ENCODE measurements around the gene GLIS1. TPM values are rescaled to one million over a fixed set of nuclear protein-coding genes. Genes with fewer than 3 reads are reported as not detected.

The GLIS1 gene
- total and polyA plus RNA-seq, 2 donors = 0.42 to 2.0 TPM

- H3K4me3 ChIP-seq (ENCODE audit: low read depth, low read length) = no peak overlapping the region
- H3K27ac ChIP-seq (ENCODE audit: low read depth) = no peak overlapping the region
- no peak for DNase-seq (ENCODE audit: extremely low spot score)
- no peaks in the 10 kb centered on the region for H3K4me1 ChIP-seq (ENCODE audit: insufficient read depth)
- no peaks in the 10 kb centered on the region for H3K36me3 ChIP-seq (ENCODE audit: insufficient read depth)
- 50% methylated on average over 6 of the region's 6 CpGs for WGBS
These were observed 57.5 kb downstream of the GLIS1 start for GRCh38 chr1:53681351-53681976.

- H3K4me1 ChIP-seq (ENCODE audit: insufficient read depth) = no peaks in the 10 kb centered on the region
- H3K4me3 ChIP-seq (ENCODE audit: low read depth, low read length) = no peak overlapping the region
- H3K27ac ChIP-seq (ENCODE audit: low read depth) = no peak overlapping the region
- H3K36me3 ChIP-seq (ENCODE audit: insufficient read depth) = no peaks in the 10 kb centered on the region
- no peak for DNase-seq (ENCODE audit: extremely low spot score)
- 90% methylated on average over 8 of the region's 8 CpGs for WGBS
These were observed 58.1 kb downstream of the GLIS1 start for GRCh38 chr1:53680868-53681267.

- Histone ChIP-seq H3K27ac (ENCODE audit: low read depth) (peak overlapping the region; percentile 26), H3K4me3 (ENCODE audit: low read depth, low read length) (no peak overlapping the region), H3K36me3 (ENCODE audit: insufficient read depth) (no peaks in the 10 kb centered on the region), H3K4me1 (ENCODE audit: insufficient read depth) (no peaks in the 10 kb centered on the region)
- DNase-seq (ENCODE audit: extremely low spot score) = no peak
- WGBS = 64% methylated on average over 15 of the region's 15 CpGs
These were observed 59.8 kb downstream of the GLIS1 start for GRCh38 chr1:53678938-53679825.

- H3K27ac ChIP-seq (ENCODE audit: low read depth) = no peak overlapping the region
- WGBS = 48% methylated on average over 4 of the region's 4 CpGs
- no peak for DNase-seq (ENCODE audit: extremely low spot score)
These were observed 60.5 kb downstream of the GLIS1 start for GRCh38 chr1:53678507-53678906.

GRCh38 chr1:53678046-53678445 is 60.9 kb downstream of the GLIS1 start:
- Histone ChIP-seq H3K4me1 (ENCODE audit: insufficient read depth) (no peaks in the 10 kb centered on the region), H3K36me3 (ENCODE audit: insufficient read depth) (no peaks in the 10 kb centered on the region), H3K4me3 (ENCODE audit: low read depth, low read length) (no peak overlapping the region), H3K27ac (ENCODE audit: low read depth) (no peak overlapping the region)
- DNase-seq (ENCODE audit: extremely low spot score) = no peak
- WGBS = 95% methylated on average over 8 of the region's 8 CpGs

More at GRCh38 chr1:53678507-53678906, 60.5 kb downstream of the GLIS1 start:
- no peak overlapping the region for H3K4me3 ChIP-seq (ENCODE audit: low read depth, low read length)
- H3K36me3 ChIP-seq (ENCODE audit: insufficient read depth) = no peaks in the 10 kb centered on the region
- H3K4me1 ChIP-seq (ENCODE audit: insufficient read depth) = no peaks in the 10 kb centered on the region

GRCh38 chr1:53677486-53677885 is 61.5 kb downstream of the GLIS1 start:
- WGBS = 96% methylated on average over 15 of the region's 15 CpGs

GRCh38 chr1:53672785-53673184 is 66.2 kb downstream of the GLIS1 start:
- no peak for DNase-seq (ENCODE audit: extremely low spot score)
- Histone ChIP-seq H3K4me1 (ENCODE audit: insufficient read depth) (no peaks in the 10 kb centered on the region), H3K36me3 (ENCODE audit: insufficient read depth) (no peaks in the 10 kb centered on the region), H3K27ac (ENCODE audit: low read depth) (no peak overlapping the region), H3K4me3 (ENCODE audit: low read depth, low read length) (no peak overlapping the region)
- WGBS = 93% methylated on average over 9 of the region's 9 CpGs

More at GRCh38 chr1:53677486-53677885, 61.5 kb downstream of the GLIS1 start:
- Histone ChIP-seq H3K27ac (ENCODE audit: low read depth) (no peak overlapping the region), H3K36me3 (ENCODE audit: insufficient read depth) (no peaks in the 10 kb centered on the region), H3K4me1 (ENCODE audit: insufficient read depth) (no peaks in the 10 kb centered on the region), H3K4me3 (ENCODE audit: low read depth, low read length) (no peak overlapping the region)
- DNase-seq (ENCODE audit: extremely low spot score) = no peak

- no peak overlapping the region for H3K27ac ChIP-seq (ENCODE audit: low read depth)
- WGBS = 97% methylated on average over 5 of the region's 5 CpGs
- H3K36me3 ChIP-seq (ENCODE audit: insufficient read depth) = no peaks in the 10 kb centered on the region
- H3K4me1 ChIP-seq (ENCODE audit: insufficient read depth) = no peaks in the 10 kb centered on the region
- no peak overlapping the region for H3K4me3 ChIP-seq (ENCODE audit: low read depth, low read length)
- DNase-seq (ENCODE audit: extremely low spot score) = no peak
These were observed 66.7 kb downstream of the GLIS1 start for GRCh38 chr1:53672243-53672642.

- Histone ChIP-seq H3K4me3 (ENCODE audit: low read depth, low read length) (no peak overlapping the region), H3K36me3 (ENCODE audit: insufficient read depth) (no peaks in the 10 kb centered on the region), H3K27ac (ENCODE audit: low read depth) (no peak overlapping the region), H3K4me1 (ENCODE audit: insufficient read depth) (no peaks in the 10 kb centered on the region)
- 23% methylated on average over 3 of the region's 3 CpGs for WGBS
- no peak for DNase-seq (ENCODE audit: extremely low spot score)
These were observed 69.3 kb downstream of the GLIS1 start for GRCh38 chr1:53669621-53670191.

DNA sequence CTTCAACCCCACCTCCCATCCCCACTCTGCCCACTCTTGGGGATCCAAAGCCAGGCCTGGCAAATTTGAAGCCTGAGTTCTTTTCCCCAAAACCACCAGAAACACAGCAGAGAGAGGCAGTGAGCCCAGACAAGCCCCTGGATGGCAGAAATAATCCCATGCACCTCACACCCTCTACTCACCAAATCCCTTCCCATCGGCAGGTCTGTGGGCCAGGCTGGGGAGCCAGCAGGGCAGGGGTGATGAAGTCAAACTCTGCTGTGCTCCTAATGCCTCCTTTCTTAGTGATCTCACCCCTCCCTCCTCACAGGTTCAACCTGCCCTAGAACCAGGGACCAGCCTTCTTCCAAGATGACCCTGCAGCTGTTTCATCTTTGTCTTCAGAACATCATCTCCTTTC is 72.4 kb downstream of the GLIS1 start:
- WGBS = 93% methylated on average over 1 of the region's 1 CpG
- Histone ChIP-seq H3K4me3 (ENCODE audit: low read depth, low read length) (no peak overlapping the region), H3K36me3 (ENCODE audit: insufficient read depth) (no peaks in the 10 kb centered on the region), H3K4me1 (ENCODE audit: insufficient read depth) (no peaks in the 10 kb centered on the region), H3K27ac (ENCODE audit: low read depth) (no peak overlapping the region)
- DNase-seq (ENCODE audit: extremely low spot score) = no peak

DNA sequence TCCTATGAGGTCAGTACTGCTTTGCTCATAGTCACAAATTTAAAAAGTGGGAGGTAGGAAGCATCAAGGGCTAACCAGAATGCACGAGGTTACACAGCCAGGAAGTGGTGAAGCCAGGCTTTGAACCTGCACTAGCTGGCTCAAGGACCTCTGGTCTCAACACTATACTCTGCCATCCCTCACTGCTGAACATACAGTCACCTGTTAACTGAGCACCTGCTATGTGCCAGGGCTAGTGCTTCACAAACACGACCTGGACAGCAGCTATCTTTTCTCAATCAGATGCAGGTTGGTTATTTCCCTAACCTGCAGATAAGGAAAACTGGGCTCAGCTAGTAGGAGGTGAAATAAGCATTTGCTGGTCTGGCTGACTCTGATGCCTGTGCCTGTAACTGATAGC is 73.0 kb downstream of the GLIS1 start:
- WGBS = 52% methylated on average over 2 of the region's 2 CpGs

DNA sequence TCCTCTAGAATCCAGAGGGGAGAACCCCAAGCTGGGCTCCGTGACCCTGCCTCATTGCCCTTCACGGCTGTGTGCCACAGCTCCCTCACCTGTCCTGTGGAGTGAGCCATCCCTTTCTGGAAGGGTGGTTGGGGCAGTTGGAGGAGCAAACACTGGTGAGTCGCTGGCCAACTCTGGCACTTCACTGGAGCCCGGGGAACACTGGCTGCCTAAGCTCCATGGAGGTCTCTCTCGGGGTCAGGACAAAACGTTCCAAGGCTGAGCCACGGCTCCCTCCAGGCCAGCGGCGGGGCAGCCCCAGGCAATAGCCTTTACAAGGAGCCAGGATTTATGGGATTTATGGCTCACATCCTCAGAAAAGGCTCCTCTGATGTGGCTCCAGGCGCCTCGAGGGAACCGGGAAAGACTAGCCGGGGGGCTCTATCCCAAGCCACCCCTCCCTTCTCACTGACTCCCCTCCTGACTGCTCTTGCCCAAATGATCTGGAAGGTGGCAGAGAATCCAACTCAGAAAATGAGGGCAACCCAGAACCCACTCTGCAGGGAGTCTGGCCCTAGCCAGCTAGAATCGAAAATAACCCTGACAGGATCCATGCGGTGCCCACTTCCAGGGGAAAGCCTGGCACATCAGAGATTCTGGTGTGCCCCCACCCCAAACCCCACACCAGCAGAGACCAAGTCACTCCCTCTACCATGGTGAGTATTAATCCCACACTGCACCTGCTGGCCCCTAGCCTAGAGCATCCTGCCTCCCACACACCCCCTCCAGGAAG is 75.2 kb downstream of the GLIS1 start:
- H3K36me3 ChIP-seq (ENCODE audit: insufficient read depth) = no peaks in the 10 kb centered on the region
- H3K4me3 ChIP-seq (ENCODE audit: low read depth, low read length) = no peak overlapping the region
- 43% methylated on average over 15 of the region's 15 CpGs for WGBS
- DNase-seq (ENCODE audit: extremely low spot score) = no peak
- no peak overlapping the region for H3K27ac ChIP-seq (ENCODE audit: low read depth)
- no peaks in the 10 kb centered on the region for H3K4me1 ChIP-seq (ENCODE audit: insufficient read depth)

More for the DNA sequence above, 73.0 kb downstream of the GLIS1 start:
- DNase-seq (ENCODE audit: extremely low spot score) = no peak
- no peaks in the 10 kb centered on the region for H3K4me1 ChIP-seq (ENCODE audit: insufficient read depth)
- no peak overlapping the region for H3K4me3 ChIP-seq (ENCODE audit: low read depth, low read length)
- H3K27ac ChIP-seq (ENCODE audit: low read depth) = no peak overlapping the region
- H3K36me3 ChIP-seq (ENCODE audit: insufficient read depth) = no peaks in the 10 kb centered on the region

GRCh38 chr1:53662951-53663350 is 76.0 kb downstream of the GLIS1 start:
- DNase-seq (ENCODE audit: extremely low spot score) = no peak
- no peak overlapping the region for H3K27ac ChIP-seq (ENCODE audit: low read depth)
- H3K4me1 ChIP-seq (ENCODE audit: insufficient read depth) = no peaks in the 10 kb centered on the region
- WGBS = 86% methylated on average over 3 of the region's 3 CpGs
- no peak overlapping the region for H3K4me3 ChIP-seq (ENCODE audit: low read depth, low read length)
- H3K36me3 ChIP-seq (ENCODE audit: insufficient read depth) = no peaks in the 10 kb centered on the region
